ENCODE results near the gene ABCC2.
"Not testable (repeated sequence)": the region's sequence is repeated elsewhere in the genome, so short reads cannot be mapped to it uniquely, and the experiment has no call there.

Gene ABCC2

GRCh38 chr10:99815621-99816020 is 33.2 kb downstream of the ABCC2 start:
- no peak for TF ChIP-seq CTCF (IDR thresholded peaks at IDR 0.05; ENCODE audit: insufficient read depth, low read depth, low read length, missing control alignments)
- no peak for DNase-seq (ENCODE audit: low read depth)
- no peak overlapping the region for H3K4me3 ChIP-seq (ENCODE audit: low read depth, low read length)

- no peak for TF ChIP-seq CTCF (IDR thresholded peaks at IDR 0.05; ENCODE audit: insufficient read depth, low read depth, low read length, missing control alignments)
- no peak for DNase-seq (ENCODE audit: low read depth)
- no peak overlapping the region for H3K4me3 ChIP-seq (ENCODE audit: low read depth, low read length)
These were observed 45.5 kb downstream of the ABCC2 start for GRCh38 chr10:99827936-99828335.

GRCh38 chr10:99828464-99828863 is 46.0 kb downstream of the ABCC2 start:
- no peak overlapping the region for H3K4me3 ChIP-seq (ENCODE audit: low read depth, low read length)
- peak; percentile 44 for DNase-seq (ENCODE audit: low read depth)
- TF ChIP-seq CTCF (IDR thresholded peaks at IDR 0.05; ENCODE audit: insufficient read depth, low read depth, low read length, missing control alignments), result no peak

- H3K4me3 ChIP-seq (ENCODE audit: low read depth, low read length), result no peak overlapping the region
- no peak for TF ChIP-seq CTCF (IDR thresholded peaks at IDR 0.05; ENCODE audit: insufficient read depth, low read depth, low read length, missing control alignments)
- DNase-seq (ENCODE audit: low read depth), result no peak
These were observed 50.0 kb downstream of the ABCC2 start for GRCh38 chr10:99832439-99832838.

GRCh38 chr10:99834410-99834809 is 52.0 kb downstream of the ABCC2 start:
- no peak for DNase-seq (ENCODE audit: low read depth)
- H3K4me3 ChIP-seq (ENCODE audit: low read depth, low read length), result no peak overlapping the region
- TF ChIP-seq CTCF (IDR thresholded peaks at IDR 0.05; ENCODE audit: insufficient read depth, low read depth, low read length, missing control alignments), result no peak

GRCh38 chr10:99835947-99836346 is 53.5 kb downstream of the ABCC2 start:
- TF ChIP-seq CTCF (IDR thresholded peaks at IDR 0.05; ENCODE audit: insufficient read depth, low read depth, low read length, missing control alignments), result no peak
- no peak for DNase-seq (ENCODE audit: low read depth)
- no peak overlapping the region for H3K4me3 ChIP-seq (ENCODE audit: low read depth, low read length)

GRCh38 chr10:99836711-99837110 is 54.3 kb downstream of the ABCC2 start:
- no peak for DNase-seq (ENCODE audit: low read depth)
- TF ChIP-seq CTCF (IDR thresholded peaks at IDR 0.05; ENCODE audit: insufficient read depth, low read depth, low read length, missing control alignments), result no peak

GRCh38 chr10:99840859-99841258 is 58.4 kb downstream of the ABCC2 start:
- H3K4me3 ChIP-seq (ENCODE audit: low read depth, low read length); DNase-seq (ENCODE audit: low read depth): not testable (repeated sequence)

More at GRCh38 chr10:99836711-99837110, 54.3 kb downstream of the ABCC2 start:
- H3K4me3 ChIP-seq (ENCODE audit: low read depth, low read length), result no peak overlapping the region

Data from GM12865 (cell line).